ENCODE results near the gene FECH.
"Not testable (repeated sequence)": the region's sequence is repeated elsewhere in the genome, so short reads cannot be mapped to it uniquely, and the experiment has no call there.

The FECH gene, protein sequence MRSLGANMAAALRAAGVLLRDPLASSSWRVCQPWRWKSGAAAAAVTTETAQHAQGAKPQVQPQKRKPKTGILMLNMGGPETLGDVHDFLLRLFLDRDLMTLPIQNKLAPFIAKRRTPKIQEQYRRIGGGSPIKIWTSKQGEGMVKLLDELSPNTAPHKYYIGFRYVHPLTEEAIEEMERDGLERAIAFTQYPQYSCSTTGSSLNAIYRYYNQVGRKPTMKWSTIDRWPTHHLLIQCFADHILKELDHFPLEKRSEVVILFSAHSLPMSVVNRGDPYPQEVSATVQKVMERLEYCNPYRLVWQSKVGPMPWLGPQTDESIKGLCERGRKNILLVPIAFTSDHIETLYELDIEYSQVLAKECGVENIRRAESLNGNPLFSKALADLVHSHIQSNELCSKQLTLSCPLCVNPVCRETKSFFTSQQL

DNA sequence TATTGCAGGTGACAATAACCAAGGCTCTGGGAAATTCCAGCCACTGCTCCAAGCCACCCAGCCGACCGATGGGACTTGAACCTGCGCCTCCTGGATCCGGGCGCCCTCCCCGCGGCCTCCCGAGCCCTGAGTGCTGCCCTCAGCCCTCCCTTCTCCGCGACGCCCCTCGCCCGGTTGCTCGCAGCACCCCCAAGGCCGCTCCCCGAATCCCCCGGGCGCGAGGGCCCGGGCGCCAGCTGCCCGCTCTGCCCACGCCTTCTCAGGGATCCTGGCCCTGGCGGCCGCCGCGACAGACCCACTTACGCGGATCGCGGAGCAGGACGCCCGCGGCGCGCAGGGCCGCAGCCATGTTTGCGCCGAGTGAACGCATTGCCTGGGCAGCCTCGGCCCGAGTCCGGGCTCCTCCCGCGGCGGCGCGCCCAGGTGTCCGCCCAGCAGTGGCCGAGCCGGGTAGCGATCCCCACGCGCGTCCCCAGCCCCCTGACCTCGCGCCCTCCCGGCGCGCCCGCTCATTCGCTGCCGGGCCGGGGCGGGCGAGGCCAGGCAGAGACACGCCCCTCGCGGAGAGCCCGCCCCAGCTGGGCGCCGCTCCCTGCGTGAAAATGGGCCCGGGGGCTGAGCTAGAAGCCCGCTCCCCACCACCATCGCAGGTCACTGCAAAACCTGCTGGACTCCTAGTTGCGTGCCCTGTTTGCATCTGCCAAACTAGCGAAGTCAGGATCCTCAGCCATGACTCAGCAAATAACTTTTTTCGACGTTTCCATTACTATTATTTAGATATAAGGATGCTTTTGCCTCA, at the start of gene FECH:
Gene FECH, minus strand, starts transcription at position 452 of the 799 bp plus-strand sequence. Its CDS starts 82 bp downstream, at position 370.
- peak; percentile 70 for DNase-seq (ENCODE audit: low spot score)

DNA sequence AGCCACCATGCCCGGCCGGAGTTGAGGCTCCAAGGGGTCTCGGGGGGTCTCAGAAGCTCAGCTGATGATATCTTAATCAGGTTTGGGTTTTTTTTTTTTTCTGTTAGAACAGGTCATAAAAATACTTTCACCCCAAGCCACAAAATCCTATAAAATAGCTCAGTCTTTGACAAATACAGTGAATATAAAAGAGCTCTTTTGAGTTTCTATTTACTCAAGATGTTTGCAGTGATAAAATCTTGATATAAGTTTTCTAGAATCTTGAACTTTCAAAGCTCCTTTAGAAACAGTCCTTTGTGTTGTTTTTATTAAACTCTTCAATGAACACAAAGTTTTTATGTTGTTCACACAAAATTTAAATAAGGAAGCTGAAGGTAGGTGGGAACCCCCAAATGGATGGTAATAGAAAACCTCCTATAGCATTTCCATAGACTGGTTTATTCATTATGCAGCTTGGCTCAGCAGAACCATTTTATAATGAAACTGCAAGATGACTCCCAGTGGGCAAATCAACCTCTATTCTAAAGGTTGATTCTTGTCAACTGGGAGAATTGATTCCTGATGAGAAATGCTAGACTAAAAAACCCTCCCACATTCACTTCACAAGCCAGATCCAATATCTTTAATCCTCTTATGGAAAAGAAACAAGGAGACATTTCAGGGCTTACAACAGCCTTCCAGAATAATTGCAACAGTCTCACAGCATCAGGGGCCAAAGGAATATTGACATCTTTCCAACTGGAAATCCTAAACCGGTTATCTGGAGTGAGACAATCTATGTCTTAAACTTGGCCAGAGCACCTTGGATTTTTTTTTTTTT, 48.7 kb upstream of the FECH start:
- no peak for DNase-seq (ENCODE audit: low spot score)

DNA sequence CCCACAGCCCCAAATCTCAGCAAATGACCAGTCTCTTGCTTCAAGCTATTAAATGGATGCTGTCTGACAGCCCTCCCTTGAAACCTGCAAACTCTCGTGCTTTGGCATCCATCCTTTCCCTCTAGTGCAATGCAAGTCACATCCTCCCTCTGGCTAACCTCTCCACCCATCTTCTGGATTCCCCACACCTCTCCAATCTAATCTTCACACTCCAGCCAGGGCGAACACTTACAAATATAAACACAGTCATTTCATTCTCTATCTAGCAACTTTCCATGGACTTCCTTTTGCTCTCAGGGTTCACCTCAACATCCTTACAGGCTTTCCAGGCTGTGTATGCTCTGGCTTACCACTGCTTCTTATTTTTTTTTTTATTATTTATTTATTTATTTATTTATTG, 45.2 kb upstream of the FECH start:
- no peak for DNase-seq (ENCODE audit: low spot score)

DNA sequence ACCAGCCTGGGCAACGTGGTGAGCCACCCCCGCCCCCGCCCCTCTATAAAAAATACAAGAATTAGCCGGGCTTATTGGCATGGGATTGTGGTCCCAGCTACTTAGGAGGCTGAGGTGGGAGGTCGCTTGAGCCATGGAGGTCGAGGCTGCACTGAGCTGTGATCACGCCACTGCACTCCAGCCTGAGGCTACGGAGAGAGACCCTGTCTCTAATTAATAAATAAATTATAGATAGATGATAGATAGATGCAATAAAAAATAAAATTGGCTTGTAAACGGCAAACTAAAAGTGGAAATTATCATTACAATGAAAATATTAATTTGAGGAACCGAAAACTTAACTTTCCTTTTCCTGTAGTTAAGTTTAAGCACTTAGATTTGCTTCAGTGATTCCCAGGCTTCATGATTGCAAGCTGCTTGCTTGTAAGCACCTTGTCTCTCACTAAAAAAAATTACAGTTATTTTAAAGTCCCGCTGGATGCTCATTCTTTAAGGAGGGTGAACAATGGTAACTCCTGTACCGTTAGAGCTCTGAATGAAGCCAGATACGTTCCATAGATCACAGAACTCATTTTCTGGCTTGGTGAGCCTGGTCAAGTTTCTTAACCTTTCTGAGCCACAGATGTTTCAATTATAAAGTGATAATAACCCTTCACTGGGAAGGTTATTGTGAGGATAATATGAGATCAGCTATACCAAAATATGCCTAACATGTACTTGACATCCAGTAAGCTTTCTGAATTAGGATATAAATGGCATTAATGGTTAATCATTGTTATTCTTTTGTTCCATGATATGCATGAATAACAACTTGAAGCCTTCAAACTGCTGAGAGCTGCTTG, 44.5 kb upstream of the FECH start:
- DNase-seq (ENCODE audit: low spot score): no peak

DNA sequence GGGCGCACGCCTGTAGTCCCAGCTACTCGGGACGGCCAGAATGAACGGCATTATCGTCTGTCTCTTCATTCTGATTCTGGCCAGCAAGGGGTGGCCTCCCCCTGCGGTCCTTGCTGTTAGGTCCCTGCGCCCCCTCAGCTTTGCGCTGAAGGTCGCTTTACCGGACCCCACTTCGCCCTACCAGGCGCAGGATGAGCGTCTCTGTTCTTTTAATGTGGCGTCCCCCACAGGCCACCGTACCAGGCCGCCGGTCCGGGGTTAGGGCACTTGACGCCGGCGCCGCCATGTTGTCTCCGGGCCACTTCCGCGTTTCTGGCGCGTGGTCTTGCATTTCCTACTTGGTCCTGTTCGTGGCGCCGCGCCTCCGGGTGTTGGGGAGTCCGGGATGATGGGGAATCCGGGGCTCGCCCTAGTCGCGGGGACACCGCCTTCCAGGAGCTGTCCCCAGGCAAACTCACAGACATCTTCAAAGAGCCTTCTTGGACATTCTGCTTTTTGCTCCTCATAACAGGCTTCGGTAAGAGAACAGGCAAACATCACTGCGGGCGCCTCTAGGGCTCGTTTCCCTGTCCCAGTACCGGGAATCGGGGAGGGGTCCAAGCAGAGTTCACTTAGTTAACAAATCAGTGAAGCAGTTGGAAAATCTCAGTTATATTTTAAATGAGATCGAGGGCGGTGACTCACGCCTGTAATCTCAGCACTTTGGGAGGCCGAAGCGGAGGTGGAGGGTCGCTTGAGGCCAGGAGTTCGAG, 43.7 kb upstream of the FECH start:
- peak; percentile 94 for DNase-seq (ENCODE audit: low spot score)

DNA sequence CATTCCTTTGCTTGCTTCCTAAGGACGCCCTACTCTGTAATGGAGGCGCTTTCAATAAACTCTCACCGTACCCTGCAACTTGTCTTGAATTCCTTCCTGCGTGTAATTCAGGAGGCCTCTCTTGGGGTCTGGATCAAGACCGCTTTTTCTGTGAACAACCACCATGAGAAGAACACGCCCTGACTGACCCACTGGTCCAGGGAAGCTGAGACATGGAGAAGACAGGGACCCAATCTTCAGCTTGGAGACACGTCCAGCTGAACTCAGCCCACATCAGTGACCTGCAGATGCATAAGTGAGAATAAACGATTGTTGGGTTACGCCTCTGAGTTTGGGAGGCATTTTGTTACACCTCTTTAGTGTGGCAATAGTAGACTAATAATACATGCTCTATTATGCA, 42.9 kb upstream of the FECH start:
- DNase-seq (ENCODE audit: low spot score): no peak

DNA sequence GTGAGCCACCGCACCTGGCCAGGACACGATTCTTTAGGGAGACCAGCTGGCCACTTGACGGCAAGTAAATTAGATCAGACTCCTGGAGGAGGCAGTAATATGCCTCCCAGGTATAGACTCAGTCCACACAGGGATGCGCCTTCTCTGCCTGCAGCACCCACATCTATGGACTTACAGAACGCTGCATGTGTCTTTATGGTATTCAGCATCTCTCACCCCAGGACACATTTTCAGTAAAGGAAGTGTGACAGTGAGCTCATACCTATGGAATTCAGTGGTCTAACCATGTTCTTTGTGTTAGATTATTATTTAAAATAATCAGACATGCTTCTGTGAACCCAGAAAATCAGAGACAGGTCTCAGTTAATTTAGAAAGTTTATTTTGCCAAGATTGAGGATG, 41.0 kb upstream of the FECH start:
- no peak for DNase-seq (ENCODE audit: low spot score)

DNA sequence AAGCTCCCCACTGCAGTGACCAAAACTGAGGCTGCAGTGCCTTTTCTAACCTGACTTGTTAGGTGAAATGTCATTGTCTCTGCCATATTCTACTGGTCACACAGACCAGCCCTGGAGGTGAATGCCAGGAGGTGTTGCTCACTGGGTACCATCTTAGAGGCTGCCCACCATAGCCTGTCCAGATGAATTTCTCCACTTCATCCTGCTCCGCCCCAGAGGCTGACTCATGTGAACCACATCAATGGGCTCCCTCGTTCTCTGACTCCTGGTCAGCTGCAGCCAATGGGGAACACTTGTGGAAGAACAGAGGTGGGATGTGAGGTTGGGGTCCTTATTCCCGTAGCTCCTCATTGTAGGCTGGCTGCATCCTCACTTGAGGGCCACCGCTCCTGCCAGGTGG, 38.5 kb upstream of the FECH start:
- no peak for DNase-seq (ENCODE audit: low spot score)

DNA sequence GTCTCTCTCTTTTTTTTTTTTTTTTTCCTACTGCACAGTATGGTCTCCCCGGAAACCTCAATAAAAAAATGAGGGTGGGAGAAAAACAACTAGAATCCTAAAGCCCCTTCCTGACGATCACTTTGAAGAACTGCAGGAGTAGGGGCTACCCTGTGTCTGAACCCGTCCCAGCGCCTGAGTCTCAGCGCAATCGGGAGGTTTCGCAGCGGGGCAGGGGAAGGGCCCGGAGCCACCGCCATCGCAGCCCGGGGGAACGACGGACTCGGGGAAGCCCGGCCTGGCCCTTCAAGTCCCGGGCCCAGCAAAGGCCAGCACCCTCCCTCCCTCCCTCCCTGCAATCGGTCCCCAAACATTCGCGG, 34.7 kb upstream of the FECH start:
- DNase-seq (ENCODE audit: low spot score): peak; percentile 7

DNA sequence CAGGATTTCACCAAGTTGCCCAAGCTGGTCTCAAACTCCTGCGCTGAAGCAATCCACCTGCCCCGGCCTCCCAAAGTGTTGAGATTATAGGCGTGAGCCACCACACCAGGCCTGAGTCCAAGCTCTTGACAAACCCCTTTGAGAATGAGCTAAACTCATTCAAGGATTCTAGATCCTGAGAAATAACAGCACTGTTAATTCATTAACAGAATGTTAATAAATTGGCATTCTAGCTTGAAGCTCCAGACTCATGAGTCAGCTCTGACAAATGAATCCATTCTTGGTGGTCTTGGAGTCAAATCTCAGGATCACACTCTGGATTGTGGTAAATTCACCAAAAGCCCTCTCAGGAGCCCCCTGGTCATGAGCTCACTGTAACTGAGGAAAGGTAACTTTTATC, 33.4 kb upstream of the FECH start:
- DNase-seq (ENCODE audit: low spot score): no peak

DNA sequence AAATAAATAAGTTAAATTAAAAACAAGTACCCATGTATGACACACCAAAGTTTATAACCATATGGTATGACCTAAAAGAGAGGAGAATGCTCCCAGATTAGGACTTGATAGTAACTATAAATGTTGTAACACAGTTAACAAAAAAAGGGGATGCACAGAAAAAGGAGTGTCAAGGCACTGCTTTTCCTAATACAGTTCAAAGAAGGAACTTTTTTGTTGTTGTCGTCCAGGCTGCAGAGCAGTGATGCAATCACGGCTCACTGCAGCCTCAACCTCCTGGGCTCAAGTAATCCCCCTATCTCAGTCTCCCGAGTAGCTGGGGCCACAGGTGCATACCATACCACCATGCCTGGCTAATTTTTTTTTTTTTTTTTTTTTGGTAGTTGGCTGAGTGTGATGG, 32.4 kb upstream of the FECH start:
- no peak for DNase-seq (ENCODE audit: low spot score)

DNA sequence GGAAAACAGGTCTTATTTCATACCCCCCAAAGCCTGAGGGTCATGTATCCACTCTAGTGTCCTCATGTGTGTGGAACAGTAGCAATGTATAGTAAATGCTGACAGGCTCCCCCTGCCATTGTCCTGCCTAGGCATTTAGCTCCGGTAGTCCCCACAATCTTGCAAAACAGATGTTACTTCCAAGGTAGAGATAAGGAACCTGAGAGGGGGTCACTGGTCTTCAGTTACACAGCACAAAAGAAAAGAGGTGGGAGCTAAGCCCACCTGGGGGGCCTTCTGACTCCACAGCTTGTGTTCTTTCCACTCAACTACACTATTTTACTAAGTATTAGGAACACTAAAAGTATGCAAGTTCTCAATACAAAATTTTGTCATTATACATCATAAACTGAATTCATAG, 17.4 kb upstream of the FECH start:
- no peak for DNase-seq (ENCODE audit: low spot score)

DNA sequence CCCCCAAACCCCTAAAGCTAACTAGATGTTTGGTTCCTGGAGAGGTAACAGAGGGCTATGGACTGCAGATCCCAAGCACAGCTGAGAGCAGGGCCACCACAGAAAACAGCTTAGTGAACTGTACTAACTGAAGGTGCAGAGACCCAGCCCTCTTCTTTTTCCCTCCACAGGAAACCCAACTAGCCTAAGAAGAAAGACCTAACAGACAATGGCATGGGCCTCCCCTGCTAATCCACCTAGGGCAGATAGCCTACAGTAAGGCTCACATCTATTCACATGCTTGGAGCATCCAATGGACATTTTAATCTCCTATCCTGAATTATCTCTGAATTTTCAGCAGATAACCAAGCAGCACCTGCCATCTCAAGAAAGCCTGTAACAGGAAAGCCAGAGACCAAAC, 8.8 kb upstream of the FECH start:
- no peak for DNase-seq (ENCODE audit: low spot score)

DNA sequence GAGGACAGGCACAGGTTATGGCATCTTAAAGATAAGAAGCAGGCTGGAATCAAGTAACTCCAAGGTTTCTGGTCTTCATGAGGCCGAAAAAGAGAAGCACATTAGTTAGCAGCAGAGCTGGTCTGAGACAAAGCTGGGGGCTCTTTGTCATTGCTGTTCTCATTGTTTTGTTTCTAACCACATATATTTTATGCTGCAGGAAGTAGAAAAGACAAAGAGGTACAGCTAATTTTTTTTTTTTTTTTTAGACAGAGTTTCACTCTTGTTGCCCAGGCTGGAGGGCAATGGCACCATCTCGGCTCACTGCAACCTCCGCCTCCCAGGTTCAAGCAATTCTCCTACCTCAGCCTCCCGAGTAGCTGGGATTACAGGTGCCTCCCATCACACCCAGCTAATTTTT, 6.2 kb upstream of the FECH start:
- not testable (repeated sequence) for DNase-seq (ENCODE audit: low spot score)

DNA sequence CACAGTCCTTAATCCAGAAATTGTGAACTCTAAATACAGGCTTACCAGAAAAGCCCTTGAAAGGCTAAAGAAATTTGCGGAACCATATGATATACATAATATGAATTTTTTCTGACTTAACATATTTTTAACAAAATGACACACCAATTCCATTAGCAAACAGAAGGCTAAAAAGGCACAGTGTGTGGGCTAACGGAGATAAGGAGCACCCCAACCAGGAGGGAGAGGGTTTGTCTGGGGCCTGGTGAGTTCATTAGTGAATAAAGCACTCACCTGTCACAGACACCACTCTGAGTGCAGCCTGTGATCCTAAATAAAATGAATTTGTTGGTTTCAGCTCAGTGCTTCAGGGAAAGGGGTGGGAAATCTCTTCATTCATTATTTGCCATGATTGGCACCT, 2.7 kb upstream of the FECH start:
- no peak for DNase-seq (ENCODE audit: low spot score)

DNA sequence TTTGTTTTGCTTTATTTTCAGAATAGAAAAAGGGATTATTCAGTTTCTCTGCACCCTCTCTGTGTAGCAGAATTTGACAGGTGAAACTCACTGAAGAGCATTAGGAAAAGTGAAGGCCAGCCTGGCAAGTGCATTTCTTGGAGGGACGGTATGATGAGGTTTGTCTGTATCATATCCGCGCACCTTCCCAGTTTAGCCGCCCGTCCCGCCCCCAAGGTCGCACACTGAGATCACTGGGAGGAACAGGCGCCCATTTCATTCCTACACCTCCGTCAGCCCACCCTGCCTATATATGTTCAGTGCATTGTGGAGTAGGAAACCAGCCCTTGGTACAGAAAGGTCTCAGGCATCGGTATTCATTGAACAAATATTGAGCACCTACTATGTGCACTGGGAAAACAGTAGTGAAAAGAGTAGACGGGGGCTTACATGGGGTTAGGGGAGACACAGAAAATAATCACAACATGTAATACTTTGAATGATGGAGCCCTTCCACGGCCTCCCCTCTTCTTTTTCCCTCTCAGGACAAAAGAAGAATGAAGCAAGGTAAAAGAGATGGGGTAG, 678 bp upstream of the FECH start:
- no peak for DNase-seq (ENCODE audit: low spot score)

DNA sequence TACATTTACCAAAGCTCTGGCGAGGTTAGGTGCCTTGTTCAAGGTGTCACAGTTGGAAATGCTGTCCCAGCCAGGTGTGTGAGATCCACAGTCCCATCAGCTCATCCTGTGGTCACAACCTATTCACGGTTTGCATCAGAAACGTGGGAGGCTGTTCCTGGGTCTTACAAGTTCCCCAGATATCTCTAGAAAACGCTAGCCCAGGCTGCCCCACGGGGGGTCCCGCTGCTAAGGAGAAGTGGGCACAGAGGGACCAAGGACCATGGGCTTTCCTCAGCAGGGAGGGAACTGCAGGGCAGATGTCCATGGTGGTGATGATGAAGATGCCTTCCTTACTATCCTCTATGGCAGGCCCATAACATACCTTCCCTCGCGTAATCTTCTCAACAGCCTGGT, 649 bp downstream of the FECH start:
- DNase-seq (ENCODE audit: low spot score): no peak

DNA sequence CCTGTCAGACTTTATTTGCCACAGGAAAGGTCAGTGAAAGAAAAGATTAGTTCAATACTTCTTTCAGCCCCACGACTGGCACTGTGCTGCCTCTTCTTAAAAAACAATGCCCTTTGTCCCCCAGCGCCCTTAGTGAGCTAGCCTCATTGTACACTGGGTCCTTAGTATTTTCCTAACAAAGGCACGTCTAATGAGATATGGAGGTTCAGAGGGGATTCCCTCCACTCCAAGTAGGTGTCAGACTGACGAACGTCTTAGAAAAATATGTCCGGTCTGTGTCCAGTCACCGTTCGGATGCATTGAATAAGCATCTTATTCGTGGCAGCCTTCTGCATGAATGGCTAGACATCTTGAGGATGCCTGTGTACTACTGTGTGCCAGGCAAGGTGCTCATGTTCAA, 1.1 kb downstream of the FECH start:
- no peak for DNase-seq (ENCODE audit: low spot score)

DNA sequence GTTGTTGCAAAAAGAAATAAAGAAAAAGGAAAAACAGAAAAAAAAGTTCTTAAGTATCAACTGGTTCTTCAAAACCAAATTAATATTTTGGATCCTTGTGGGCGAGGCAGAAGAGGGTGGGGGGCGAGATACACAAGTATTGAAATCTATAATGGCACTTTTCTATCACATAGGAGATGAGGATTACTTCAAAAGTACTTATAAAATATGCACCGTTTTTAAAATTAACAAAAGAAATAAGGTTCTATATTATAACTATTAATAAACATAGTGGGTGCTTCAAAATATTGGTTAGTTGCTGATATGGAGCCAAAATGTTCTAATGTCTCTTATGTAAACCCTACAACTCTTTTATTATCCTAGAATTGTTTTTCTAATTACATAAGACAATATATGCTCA, 2.1 kb downstream of the FECH start:
- DNase-seq (ENCODE audit: low spot score): no peak

DNA sequence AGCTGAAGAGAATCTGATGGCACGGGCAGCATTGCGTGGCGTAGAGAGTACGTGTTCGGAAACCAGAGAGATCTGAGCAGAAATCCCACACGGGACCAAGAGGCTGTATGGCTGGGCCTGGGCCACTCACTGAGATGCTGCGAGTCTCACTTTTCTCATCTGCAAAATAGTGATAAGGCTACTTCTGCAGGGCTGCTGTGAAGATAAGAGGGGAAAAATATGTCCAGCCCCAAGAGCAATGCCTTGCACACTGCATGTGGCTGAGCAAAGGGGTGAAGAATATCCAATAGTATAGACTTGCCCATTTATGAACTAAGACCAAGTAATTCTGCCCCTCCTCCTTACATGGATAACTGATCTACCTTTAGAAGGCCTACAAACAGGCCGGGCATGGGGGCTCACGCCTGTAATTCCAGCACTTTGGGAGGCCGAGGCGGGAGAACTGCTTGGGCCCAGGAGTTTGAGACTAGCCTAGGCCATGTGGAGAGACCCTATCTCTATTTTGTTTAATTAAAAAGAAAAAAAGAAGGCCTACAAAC, 3.1 kb downstream of the FECH start:
- DNase-seq (ENCODE audit: low spot score): no peak
